Measurements from ENCODE around the gene PRR5. TPM values are rescaled to one million over a fixed set of nuclear protein-coding genes. Genes with fewer than 3 reads are reported as not detected.
"Not testable (repeated sequence)": the region's sequence is repeated elsewhere in the genome, so short reads cannot be mapped to it uniquely, and the experiment has no call there.

Gene PRR5
- total RNA-seq, 1 experiment from 2014 or later = 11.3 TPM

DNA sequence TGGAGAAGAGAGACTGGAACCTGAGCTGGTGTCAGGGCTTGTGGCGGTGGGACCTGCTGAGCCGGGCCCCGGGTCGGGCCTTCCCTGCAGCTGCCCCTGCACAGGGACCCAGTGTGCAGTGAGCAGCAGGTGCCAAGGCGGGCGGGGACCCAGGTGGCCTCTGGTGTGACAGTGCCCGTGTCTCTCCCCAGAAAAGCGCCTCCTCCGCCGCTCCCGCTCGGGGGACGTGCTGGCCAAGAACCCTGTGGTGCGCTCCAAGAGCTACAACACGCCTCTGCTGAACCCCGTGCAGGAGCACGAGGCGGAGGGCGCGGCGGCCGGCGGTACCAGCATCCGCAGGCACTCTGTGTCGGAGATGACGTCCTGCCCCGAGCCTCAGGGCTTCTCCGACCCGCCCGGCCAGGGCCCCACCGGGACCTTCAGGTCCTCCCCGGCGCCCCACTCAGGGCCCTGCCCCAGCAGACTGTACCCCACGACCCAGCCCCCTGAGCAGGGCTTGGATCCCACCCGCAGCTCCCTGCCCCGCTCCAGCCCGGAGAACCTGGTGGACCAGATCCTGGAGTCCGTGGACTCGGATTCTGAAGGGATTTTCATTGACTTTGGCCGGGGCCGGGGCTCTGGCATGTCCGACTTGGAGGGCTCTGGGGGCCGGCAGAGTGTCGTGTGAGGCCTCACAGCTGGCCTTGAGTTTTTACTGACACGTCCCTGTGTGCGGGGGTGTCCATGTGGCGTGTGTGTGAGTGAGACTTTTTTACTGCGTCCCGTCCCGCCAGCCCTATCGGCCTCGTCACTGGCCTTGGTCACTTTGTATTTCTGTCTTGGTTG, 34.8 kb downstream of the PRR5 start:
- DNase-seq (ENCODE audit: low read depth, low spot score) = no peak
- in situ Hi-C loops (cut with HindIII; ENCODE audit: low pct_unique_long_range_greater_than_20kb, low sequenced_read_pairs) = no loop called here

DNA sequence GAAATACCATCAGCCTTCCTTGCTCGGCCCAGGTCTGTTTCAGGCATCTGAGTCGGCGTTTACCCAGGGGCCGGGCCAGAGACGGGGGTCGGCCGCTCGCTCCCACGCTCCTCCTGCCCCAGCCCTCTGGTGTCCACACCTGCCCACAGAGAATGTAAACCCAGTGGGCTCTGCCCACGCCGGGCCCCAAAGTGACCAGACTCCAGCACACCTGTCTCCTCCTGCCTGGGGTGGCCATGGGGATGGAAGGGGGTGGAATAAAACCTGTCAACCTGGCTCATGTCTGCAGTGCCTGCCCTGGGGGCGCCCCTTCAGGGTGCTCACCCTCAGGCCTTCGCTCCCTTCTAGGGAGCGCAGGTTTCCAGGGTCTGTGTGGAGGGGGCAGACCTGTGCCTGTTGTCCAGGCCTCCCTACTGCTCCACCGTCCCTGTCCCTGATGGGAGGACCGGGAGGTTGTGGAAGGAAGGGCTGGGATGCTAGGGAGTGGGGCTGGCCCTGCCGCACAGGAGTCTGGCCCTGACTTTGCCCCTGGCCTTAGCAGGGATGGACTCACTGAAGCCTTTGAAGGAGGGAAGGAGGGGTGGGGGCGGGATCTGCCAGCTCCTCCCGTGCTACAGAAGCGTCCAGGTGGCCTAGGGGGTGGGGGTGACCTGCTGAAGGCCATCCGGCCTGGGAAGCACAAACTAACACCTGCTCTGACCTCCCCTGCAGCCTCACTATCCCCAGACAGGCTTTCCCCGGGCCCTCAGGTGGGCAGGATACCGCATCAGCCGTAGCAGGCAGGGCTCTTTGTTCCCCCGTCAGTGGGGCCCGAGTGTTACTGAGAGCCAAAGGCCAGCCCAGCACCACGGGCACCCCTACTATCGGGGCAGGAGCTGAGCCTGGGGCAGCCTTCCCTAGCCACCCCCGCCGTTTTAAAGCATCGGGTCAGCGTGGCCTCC, 35.7 kb downstream of the PRR5 start:
- in situ Hi-C loops (cut with HindIII; ENCODE audit: low pct_unique_long_range_greater_than_20kb, low sequenced_read_pairs) = no loop called here
- DNase-seq (ENCODE audit: low read depth, low spot score) = no peak

DNA sequence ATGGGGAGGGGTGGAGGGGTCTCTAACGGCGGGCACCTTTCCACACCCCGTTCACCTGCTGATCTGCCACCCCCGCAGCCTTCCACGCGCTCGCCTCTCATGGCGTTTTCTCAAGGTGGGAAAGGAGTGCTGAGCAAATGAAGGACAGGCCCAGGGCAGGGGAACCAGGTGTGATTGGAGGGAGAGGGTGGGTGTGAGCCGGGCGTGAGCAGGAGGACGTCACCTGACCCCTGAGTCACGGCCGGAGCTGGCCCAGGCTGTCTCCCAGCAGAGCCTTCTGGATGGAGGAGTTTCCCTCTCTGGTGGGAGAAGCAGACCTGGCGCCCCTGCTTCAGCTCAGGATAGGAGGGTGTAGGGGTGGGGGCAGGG, 36.3 kb downstream of the PRR5 start:
- no peak for DNase-seq (ENCODE audit: low read depth, low spot score)
- in situ Hi-C loops (cut with HindIII; ENCODE audit: low pct_unique_long_range_greater_than_20kb, low sequenced_read_pairs) = no loop called here

DNA sequence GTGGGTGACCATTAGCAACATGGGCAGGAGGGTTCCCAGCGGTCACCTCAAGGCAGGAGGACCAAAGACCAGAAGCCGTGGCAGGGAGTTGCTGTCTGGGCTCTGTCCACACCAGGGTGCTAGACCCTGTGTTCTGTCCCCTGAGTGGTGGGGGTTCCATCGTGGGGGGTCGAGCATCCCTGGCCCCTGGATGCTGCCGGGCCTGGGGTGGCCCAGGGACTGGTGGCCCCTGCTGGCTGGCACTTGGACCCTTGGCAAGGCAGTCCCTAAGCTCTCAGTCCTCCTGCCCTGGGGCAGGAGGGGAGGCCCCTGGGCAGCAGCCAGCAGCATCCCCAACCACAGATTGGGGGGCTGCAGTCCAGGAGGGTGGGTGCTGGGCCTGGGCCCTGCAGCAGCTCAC, 37.0 kb downstream of the PRR5 start:
- DNase-seq (ENCODE audit: low read depth, low spot score) = no peak
- in situ Hi-C loops (cut with HindIII; ENCODE audit: low pct_unique_long_range_greater_than_20kb, low sequenced_read_pairs) = no loop called here

DNA sequence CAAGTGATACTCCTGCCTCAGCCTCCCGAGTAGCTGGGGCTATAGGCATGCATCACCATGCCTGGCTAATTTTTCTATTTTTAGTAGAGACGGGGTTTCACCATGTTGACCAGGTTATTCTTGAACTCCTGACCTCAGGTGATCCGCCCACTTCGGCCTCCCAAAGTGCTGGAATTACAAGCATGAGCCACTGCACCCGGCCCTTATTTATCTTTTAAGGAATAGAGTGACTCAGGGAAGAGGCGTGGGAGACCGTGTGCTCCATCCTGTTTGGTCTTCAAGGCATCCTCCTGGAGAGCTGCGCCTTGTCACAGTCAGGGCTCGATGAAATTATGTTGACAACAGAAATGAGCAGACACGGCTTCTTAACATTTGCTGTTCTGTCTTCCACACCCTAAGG, 37.7 kb downstream of the PRR5 start:
- in situ Hi-C loops (cut with HindIII; ENCODE audit: low pct_unique_long_range_greater_than_20kb, low sequenced_read_pairs); DNase-seq (ENCODE audit: low read depth, low spot score): not testable (repeated sequence)

DNA sequence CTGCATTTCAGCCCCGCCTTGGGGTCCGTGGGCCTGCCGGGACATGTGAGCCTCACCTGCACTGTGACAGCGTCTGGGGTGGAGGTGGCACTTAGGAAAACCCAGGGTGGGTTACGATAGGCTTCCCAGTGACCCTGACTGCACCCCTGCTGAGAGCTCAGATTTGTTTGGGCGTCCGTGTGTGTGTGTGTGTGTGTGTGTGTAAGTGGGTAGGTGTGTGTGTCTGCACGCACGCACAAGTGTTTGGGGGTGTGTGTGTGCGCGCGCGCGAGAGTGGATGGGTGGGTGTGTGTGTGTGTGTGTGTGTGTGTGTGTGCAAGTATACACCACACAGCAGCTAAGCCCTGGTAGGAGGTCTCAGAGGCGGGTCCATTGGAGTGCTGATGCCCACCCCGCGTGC, 38.3 kb downstream of the PRR5 start:
- DNase-seq (ENCODE audit: low read depth, low spot score) = no peak
- in situ Hi-C loops (cut with HindIII; ENCODE audit: low pct_unique_long_range_greater_than_20kb, low sequenced_read_pairs) = no loop called here

DNA sequence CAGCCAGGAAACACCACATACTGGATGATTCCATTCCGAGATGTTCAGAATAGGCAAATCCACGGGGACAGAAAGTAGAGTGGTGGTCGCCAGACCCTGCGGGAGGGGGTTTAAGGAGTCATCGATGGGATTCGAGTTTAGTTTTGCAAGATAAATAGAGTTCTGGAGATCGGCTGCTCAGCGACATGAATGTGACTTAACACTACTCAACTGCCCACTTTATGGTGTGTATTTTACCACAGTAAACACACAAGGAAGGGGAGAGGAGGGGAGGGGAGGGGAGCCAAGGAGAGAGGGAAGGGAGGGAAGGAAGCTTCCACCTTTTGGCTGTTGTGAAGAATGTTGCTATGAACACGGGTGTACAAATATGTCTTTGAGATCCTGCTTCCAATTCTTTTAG, 39.9 kb downstream of the PRR5 start:
- in situ Hi-C loops (cut with HindIII; ENCODE audit: low pct_unique_long_range_greater_than_20kb, low sequenced_read_pairs) = no loop called here
- DNase-seq (ENCODE audit: low read depth, low spot score) = no peak

DNA sequence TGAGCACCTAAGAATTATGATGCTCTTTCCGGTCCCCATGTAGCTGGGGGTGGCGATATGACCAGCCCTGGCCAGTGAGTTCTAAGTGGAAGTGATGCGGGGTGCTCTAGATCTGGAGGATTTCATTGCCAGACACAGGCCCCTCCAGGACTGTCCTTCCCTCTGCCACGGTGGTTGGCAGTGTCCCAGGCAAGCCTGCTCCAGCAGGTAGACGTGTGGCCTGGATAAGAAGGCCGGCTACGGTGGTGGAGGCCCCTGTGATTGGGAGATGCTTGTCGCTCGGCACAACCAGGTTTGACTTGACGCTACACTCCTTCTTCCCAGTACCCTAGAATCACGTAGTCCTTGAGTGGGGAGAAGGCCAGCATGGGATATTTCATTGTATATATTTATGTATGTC, 41.2 kb downstream of the PRR5 start:
- in situ Hi-C loops (cut with HindIII; ENCODE audit: low pct_unique_long_range_greater_than_20kb, low sequenced_read_pairs) = no loop called here
- DNase-seq (ENCODE audit: low read depth, low spot score) = no peak

DNA sequence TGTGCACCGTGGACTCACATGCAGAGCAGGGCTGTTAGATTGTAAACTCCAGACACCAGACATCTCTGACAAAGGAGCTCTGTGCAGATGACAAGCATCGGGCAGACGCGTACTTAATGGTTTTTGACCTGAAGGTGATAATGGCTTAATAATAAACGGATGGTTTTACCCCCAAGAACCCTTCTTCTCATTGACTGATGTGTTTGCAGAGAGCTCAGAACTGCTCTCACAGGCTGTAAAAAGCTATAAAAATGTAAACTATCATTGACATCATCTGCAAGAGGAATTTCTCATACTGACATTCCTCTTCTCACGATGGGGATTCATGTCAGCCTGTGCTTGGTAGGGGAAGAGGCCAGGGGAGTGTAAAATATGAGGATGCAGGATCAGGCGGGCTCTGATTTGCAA, 41.8 kb downstream of the PRR5 start:
- in situ Hi-C loops (cut with HindIII; ENCODE audit: low pct_unique_long_range_greater_than_20kb, low sequenced_read_pairs) = no loop called here

DNA sequence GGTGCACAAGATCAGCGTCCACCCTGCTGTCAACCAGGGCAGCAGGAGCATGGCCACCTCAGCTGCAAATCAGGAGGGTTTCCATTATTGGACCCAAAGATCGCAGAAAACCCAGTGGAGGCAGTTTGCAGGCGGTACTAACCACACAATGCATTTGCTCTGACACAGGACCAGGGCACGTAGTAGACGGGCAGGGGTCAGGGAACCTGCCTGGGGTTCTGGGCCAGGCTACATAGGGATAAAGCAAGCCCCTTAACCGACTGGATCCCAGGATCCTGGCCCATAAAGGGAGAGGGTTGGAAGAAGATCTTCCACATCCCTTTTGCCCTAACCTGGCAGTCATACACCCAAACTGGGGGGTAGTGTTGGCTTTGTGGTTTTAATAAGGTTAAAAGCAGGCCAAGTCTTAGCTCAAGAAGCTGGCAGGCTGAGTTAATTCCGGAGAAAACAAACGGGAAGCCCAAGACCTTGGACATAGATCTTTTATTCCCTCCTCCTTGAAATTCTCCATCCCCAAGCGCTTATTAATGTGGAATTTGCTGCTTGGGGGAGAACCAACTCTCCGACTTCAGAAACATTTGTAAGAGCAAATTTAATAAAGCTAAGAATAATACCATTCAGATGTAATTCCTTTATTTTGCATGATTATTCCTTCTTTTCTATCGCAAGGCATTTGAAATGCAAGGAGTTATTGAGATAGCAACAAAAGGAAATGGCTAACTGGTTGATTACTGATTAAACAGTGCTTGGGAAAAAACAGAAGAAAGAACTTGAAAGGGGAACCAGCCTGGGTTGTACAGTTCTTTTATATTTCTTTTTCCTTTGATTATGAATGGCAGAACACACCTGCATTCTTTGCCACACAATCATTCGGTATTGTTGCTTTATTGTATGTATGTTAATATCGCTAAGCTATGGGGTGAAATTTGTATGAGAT, 44.1 kb downstream of the PRR5 start:
- in situ Hi-C loops (cut with HindIII; ENCODE audit: low pct_unique_long_range_greater_than_20kb, low sequenced_read_pairs) = no loop called here
- no peak for DNase-seq (ENCODE audit: low read depth, low spot score)

More for the DNA sequence above, 41.8 kb downstream of the PRR5 start:
- no peak for DNase-seq (ENCODE audit: low read depth, low spot score)

DNA sequence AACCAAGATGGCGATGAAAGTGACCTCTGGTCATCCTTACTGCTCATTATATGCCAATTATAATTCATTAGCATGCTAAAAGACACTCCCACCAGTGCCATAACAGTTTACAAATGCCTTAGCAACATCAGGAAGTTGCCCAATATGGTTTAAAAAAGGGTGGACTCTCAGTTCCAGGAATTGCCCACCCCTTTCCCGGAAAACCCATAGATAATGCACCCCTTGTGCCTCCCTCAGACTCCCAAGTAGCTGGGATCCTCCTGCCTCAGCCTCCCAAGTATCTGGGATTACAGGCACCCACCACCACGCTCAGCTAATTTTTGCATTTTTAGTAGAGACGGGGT, 45.8 kb downstream of the PRR5 start:
- DNase-seq (ENCODE audit: low read depth, low spot score); in situ Hi-C loops (cut with HindIII; ENCODE audit: low pct_unique_long_range_greater_than_20kb, low sequenced_read_pairs): not testable (repeated sequence)

DNA sequence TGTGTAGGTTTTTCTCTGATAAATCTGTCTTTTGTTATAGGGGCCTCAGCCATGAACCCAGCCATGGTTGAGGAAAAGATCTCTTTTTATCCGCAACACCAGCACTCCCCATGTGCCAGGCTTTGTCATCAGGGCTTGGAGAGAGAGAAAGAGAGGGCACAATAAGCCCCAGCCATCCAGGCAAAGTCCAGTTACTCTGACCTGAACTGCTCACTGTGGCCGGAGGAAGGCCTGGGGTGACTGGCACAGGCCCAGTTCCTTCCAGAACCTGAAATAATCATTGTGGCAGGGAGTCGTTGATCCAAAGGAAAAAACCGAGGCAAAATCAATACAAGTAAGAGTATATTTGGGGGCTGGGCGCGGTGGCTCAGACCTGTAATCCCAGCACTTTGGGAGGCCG, 46.5 kb downstream of the PRR5 start:
- in situ Hi-C loops (cut with HindIII; ENCODE audit: low pct_unique_long_range_greater_than_20kb, low sequenced_read_pairs) = no loop called here
- DNase-seq (ENCODE audit: low read depth, low spot score) = no peak

DNA sequence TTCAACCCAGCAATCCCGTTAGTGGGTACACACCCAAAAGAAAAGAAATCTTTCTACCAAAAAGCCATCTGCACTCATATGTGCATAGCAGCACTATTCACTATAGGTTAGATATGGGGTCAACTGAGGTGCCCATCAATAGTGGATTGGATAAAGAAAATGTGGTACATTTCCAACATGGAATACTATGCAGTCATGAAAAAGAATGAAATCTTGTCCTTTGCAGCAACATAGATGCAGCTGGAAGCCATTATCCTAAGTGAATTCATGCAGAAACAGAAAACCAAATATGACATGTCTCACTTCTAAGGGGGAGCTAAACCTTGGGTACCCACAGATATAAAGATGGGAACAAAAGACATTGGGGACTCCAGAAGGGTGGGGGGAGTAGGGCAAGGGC, 48.5 kb downstream of the PRR5 start:
- no peak for DNase-seq (ENCODE audit: low read depth, low spot score)
- in situ Hi-C loops (cut with HindIII; ENCODE audit: low pct_unique_long_range_greater_than_20kb, low sequenced_read_pairs) = no loop called here

DNA sequence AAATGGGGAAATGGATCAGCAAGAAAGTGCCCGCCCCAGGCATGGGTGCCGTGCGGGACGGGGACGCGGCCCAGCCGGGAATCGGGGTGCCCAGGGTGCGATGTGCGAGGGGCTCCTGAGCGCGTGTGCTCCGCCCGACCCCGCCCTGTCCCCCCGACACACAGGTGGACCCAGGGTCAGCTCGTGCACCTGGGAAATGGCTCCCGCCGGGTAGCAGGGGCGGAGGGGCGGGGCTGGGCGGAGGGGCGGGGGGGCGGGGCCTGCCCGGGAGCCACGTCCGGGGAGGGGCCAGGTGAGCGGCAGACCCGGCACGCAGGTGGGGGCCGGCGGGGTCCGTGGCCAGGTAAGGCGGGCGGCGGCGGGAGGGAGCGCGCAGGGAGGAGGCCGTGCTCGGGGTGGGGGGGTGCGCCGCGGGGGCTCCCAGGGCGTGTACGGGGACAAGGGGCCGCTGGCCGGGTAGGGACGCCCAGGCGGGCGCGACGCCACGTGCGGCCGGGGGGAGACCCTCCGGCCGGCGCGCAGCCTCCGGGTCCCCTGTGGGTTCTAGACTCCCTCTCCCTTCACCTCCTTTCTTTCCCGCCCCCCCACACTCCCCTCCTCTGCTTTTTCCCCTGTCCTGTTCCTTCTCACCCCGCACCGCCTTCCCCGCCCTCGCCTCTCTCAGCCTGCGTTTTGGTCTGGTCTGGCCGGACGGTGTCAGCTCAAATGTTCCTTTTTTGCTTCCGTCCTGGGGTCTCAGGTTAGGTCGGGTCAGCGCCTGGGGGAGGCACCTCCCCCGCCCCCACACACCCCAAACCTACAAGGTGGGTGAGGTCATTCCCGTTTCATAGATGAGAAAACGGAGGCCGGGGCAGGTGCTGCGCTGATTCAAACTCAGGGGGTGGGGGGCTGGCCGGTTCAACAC, 50.5 kb downstream of the PRR5 start, which contains the start of gene ARHGAP8:
ARHGAP8 (plus strand) TSS at position 291 of the 904 bp plus-strand sequence. CDS start 33,953 bp downstream, outside the sequence.
- DNase-seq (ENCODE audit: low read depth, low spot score) = no peak
- in situ Hi-C loops (cut with HindIII; ENCODE audit: low pct_unique_long_range_greater_than_20kb, low sequenced_read_pairs) = no loop called here

DNA sequence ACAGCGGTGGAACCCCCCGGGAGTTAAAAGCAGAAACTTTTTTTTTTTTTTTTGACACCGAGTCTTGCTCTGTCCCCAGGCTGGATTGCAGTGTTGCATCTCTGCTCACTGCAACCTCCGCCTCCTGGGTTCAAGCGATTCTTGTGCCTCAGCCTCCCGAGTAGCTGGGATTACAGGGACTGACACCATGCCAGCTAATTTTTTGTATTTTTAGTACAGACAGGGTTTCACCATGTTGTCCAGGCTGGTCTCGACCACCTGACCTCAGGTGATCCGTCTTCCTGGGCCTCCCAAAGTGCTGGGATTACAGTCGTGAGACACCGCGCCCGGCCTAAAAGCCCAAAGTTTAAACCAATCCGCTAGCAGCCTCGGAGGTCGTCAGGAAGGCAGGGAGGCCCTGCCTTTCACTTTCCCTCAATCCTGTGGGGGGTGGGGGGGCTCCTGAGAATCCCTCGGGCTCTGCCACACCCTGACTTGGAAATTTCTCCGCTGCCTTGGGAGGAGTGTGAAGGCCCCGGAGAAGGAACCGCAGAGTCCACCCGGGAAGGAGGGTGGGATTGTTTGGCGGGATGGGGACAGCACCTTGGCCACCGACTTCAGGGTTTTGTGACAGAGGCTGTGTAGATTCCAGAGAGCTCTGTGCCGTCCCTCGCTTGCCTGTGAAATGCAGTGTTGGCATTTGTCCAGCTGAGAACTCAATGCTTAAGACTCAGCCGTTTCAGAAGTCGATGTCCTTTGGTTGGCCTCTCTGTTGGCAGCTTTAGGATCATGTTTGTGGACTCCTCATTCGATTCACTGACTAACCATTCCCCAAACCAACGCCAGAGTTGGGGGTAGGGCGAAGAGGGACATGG, 51.4 kb downstream of the PRR5 start:
- in situ Hi-C loops (cut with HindIII; ENCODE audit: low pct_unique_long_range_greater_than_20kb, low sequenced_read_pairs) = no loop called here
- DNase-seq (ENCODE audit: low read depth, low spot score) = no peak

DNA sequence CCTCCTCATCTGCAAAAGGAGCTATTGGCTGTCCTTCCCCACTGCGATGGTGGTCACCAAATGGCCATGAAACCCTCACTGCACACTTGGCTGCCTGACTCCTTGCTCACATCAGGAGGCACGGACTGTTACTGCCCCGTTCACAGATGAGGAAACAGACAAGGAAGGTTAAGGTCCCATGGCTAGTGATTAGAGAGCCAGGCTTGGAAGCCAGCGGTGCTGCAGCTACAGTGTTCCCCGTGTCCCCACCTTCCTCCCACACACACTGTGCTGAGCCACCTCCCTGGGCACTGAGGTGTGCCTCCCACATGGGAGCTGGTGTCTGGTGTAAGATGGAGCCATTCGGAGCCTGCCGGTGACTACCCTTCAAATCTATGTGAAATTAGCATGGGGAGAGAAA, 53.0 kb downstream of the PRR5 start:
- in situ Hi-C loops (cut with HindIII; ENCODE audit: low pct_unique_long_range_greater_than_20kb, low sequenced_read_pairs) = no loop called here
- no peak for DNase-seq (ENCODE audit: low read depth, low spot score)
